IMR-90 (cell line): Measurements from ENCODE around the gene SQSTM1. TPM values are rescaled to one million over a fixed set of nuclear protein-coding genes. Genes with fewer than 3 reads are reported as not detected.

Source experiments
- ATAC-seq: fragments of 200-7000 bp; cut with Tn5 transposase; 2 replicates; pipeline ENCODE4 v1.9.1; 2020; ENCODE audit warnings: low read depth, mild to moderate bottlenecking, moderate library complexity
- BruUV-seq: library from RNA; stranded (reverse); fragments of 400-500 nt; replicated peaks from 2 replicates; lab custom pipeline; 2021; lab: Mats Ljungman, UMichigan
- CTCF ChIA-PET: fragments of 300-600 bp; formaldehyde crosslinking; extraction: SDS; loops from one replicate; lab custom pipeline; 2021; ENCODE audit warnings: antibody characterized with exemption; lab: Yijun Ruan, JAX
- POLR2A ChIA-PET: fragments of 300-600 bp; sonication (Branson Sonifier 250); formaldehyde crosslinking; loops from one replicate; lab custom pipeline; 2022; ENCODE audit warnings: antibody characterized with exemption; ENCODE audit not compliant: unreplicated experiment; lab: Charles Lee
- DNase-seq: peaks from one replicate; pipeline ENCODE4 v3.0.0; 2013
- H2AFZ ChIP-seq: replicated peaks from 2 replicates; pipeline ENCODE3; 2013; ENCODE audit warnings: low read length, mild to moderate bottlenecking; ENCODE audit not compliant: poor library complexity
- H2AK5ac ChIP-seq: 2 replicates; pipeline ENCODE4 v1.6.1; 2013; ENCODE audit warnings: low read depth, low read length, inconsistent platforms
- H2AK9ac ChIP-seq: replicated peaks from 2 replicates; pipeline ENCODE3; 2013; ENCODE audit warnings: mild to moderate bottlenecking, low read depth, low read length, moderate library complexity; ENCODE audit not compliant: poor library complexity
- H2BK120ac ChIP-seq: 2 replicates; pipeline ENCODE4 v1.6.1; 2013; ENCODE audit warnings: low read depth, low read length, inconsistent platforms
- H2BK15ac ChIP-seq: 3 replicates; pipeline ENCODE4 v1.6.1; 2013; ENCODE audit warnings: low read depth, low read length, inconsistent platforms
- H2BK20ac ChIP-seq: 2 replicates; pipeline ENCODE4 v1.6.1; 2013; ENCODE audit warnings: low read depth, mild to moderate bottlenecking, inconsistent platforms, low read length, moderate library complexity
- H2BK5ac ChIP-seq: 2 replicates; pipeline ENCODE4 v1.6.1; 2013; ENCODE audit warnings: mild to moderate bottlenecking, low read depth, low read length, inconsistent platforms; ENCODE audit not compliant: poor library complexity, severe bottlenecking
- H3K14ac ChIP-seq: replicated peaks from 2 replicates; pipeline ENCODE4 v1.6.1; 2013; ENCODE audit warnings: low read depth, low read length, inconsistent platforms
- H3K18ac ChIP-seq: 2 replicates; pipeline ENCODE4 v1.6.1; 2013; ENCODE audit warnings: low read depth, low read length, control low read depth
- H3K23ac ChIP-seq: 2 replicates; pipeline ENCODE4 v1.6.1; 2013; ENCODE audit warnings: low read depth, low read length, inconsistent platforms
- H3K27ac ChIP-seq: 2 replicates; pipeline ENCODE4 v1.5.1; 2013; ENCODE audit warnings: mild to moderate bottlenecking, control low read depth, low read length; ENCODE audit not compliant: insufficient read depth
- H3K27me3 ChIP-seq: 2 replicates; pipeline ENCODE4 v1.6.1; 2013; ENCODE audit warnings: low read length; ENCODE audit not compliant: control insufficient read depth, insufficient read depth
- H3K36me3 ChIP-seq: 2 replicates; pipeline ENCODE4 v1.6.1; 2013; ENCODE audit warnings: low read length, mixed read lengths; ENCODE audit not compliant: control insufficient read depth, insufficient read depth
- H3K4ac ChIP-seq: 2 replicates; pipeline ENCODE4 v1.6.1; 2013; ENCODE audit warnings: low read depth, low read length, inconsistent platforms
- H3K4me1 ChIP-seq: 2 replicates; pipeline ENCODE4 v1.6.1; 2013; ENCODE audit warnings: low read length, mixed read lengths; ENCODE audit not compliant: control insufficient read depth, insufficient read depth
- H3K4me2 ChIP-seq: 2 replicates; pipeline ENCODE4 v1.6.1; 2013; ENCODE audit warnings: low read depth, mild to moderate bottlenecking, control low read depth, low read length, moderate library complexity
- H3K4me3 ChIP-seq: 2 replicates; pipeline ENCODE4 v1.5.1; 2013; ENCODE audit warnings: low read depth, mild to moderate bottlenecking, control low read depth, low read length, moderate library complexity; ENCODE audit not compliant: insufficient read depth
- H3K56ac ChIP-seq: 2 replicates; pipeline ENCODE4 v1.6.1; 2013; ENCODE audit warnings: low read length, inconsistent platforms; ENCODE audit not compliant: insufficient read depth; ENCODE audit errors: extremely low read depth
- H3K79me1 ChIP-seq, 2 experiments: 2 replicates each; pipeline ENCODE4 v1.6.1; 2013; ENCODE audit warnings: low read length in 2 of 2, inconsistent platforms in 1 of 2, low read depth in 1 of 2
- H3K9ac ChIP-seq: 2 replicates; pipeline ENCODE4 v1.6.1; 2013; ENCODE audit warnings: low read depth, low read length, control low read depth
- H3K9me1 ChIP-seq: 2 replicates; pipeline ENCODE4 v1.6.1; 2013; ENCODE audit warnings: low read length, inconsistent platforms; ENCODE audit not compliant: insufficient read depth
- H3K9me3 ChIP-seq: 2 replicates; pipeline ENCODE4 v1.6.1; 2013; ENCODE audit warnings: low read length; ENCODE audit not compliant: control insufficient read depth, insufficient read depth
- H4K20me1 ChIP-seq: 2 replicates; pipeline ENCODE4 v1.6.1; 2013; ENCODE audit warnings: low read length, inconsistent platforms; ENCODE audit not compliant: insufficient read depth
- H4K5ac ChIP-seq: 2 replicates; pipeline ENCODE4 v1.6.1; 2013; ENCODE audit warnings: mild to moderate bottlenecking, low read depth, low read length, control low read depth
- H4K8ac ChIP-seq, 2 experiments: 2 replicates each; pipeline ENCODE4 v1.6.1; 2013; ENCODE audit warnings: low read depth in 2 of 2, low read length in 2 of 2, control low read depth in 1 of 2, inconsistent platforms in 1 of 2
- H4K91ac ChIP-seq: 2 replicates; pipeline ENCODE4 v1.6.1; 2013; ENCODE audit warnings: low read depth, low read length, inconsistent platforms; ENCODE audit not compliant: insufficient read depth
- BHLHE40 ChIP-seq: fragments of 150-350 bp; IDR thresholded peaks from 2 replicates; pipeline ENCODE4 v1.6.1; 2016; ENCODE audit warnings: mild to moderate bottlenecking, low read depth, low read length
- CTCF ChIP-seq: conservative IDR thresholded peaks from 2 replicates; pipeline ENCODE4 v1.5.1; 2012; ENCODE audit warnings: mild to moderate bottlenecking, low read depth, low read length, improper control_type of control experiment
- ELK1 ChIP-seq: fragments of 150-350 bp; IDR thresholded peaks from 2 replicates; pipeline ENCODE4 v1.6.1; 2016; ENCODE audit warnings: low read depth, mild to moderate bottlenecking, low read length, moderate library complexity, borderline replicate concordance
- FOS ChIP-seq: fragments of 150-350 bp; IDR thresholded peaks from 2 replicates; pipeline ENCODE4 v1.6.1; 2016; ENCODE audit warnings: low read depth, low read length
- MAFK ChIP-seq: IDR thresholded peaks from 2 replicates; pipeline ENCODE4 v1.6.1; 2012; ENCODE audit warnings: low read depth, low read length, improper control_type of control experiment
- MXI1 ChIP-seq: IDR thresholded peaks from 2 replicates; pipeline ENCODE4 v1.6.1; 2012; ENCODE audit warnings: low read depth, mild to moderate bottlenecking, low read length, moderate library complexity, borderline replicate concordance
- NFE2L2 ChIP-seq: fragments of 150-350 bp; IDR thresholded peaks from 2 replicates; pipeline ENCODE4 v1.6.1; 2016; ENCODE audit warnings: low read depth, mild to moderate bottlenecking, low read length
- RAD21 ChIP-seq: IDR thresholded peaks from 2 replicates; pipeline ENCODE4 v1.6.1; 2012; ENCODE audit warnings: low read length, improper control_type of control experiment
- RCOR1 ChIP-seq: IDR thresholded peaks from 2 replicates; pipeline ENCODE4 v1.6.1; 2012; ENCODE audit warnings: mild to moderate bottlenecking, low read length, improper control_type of control experiment; ENCODE audit not compliant: insufficient replicate concordance
- SMC3 ChIP-seq: fragments of 150-350 bp; IDR thresholded peaks from 2 replicates; pipeline ENCODE4 v1.6.1; 2016; ENCODE audit warnings: low read depth, mild to moderate bottlenecking, antibody characterized with exemption, low read length, moderate library complexity
- USF2 ChIP-seq: fragments of 150-350 bp; IDR thresholded peaks from 2 replicates; pipeline ENCODE4 v1.6.1; 2017; ENCODE audit warnings: mild to moderate bottlenecking, antibody characterized with exemption, low read length, low read depth
- WGBS, 2 experiments: methylation state at CpG; one replicate each; pipeline versions ENCODE4 v1.1.5 to v1.1.7; 2013; ENCODE audit warnings: missing lambda C conversion rate in 2 of 2; ENCODE audit not compliant: insufficient read length in 1 of 2; ENCODE audit errors: extremely low coverage in 2 of 2; 5-methylcytosine and 5-hydroxymethylcytosine counted together
- dilution Hi-C: fragments of 300-500 bp; cut with HindIII; formaldehyde crosslinking; loops from one replicate; pipeline ENCODE4 v1.14.3; 2018; ENCODE audit warnings: low sequenced_read_pairs; ENCODE audit not compliant: unreplicated experiment
- in situ Hi-C: fragments of 300-500 bp; cut with MboI; formaldehyde crosslinking; loops from 3 replicates; pipeline ENCODE4 v1.14.3; 2019; ENCODE audit warnings: low sequenced_read_pairs, inconsistent platforms, mixed read lengths
- intact Hi-C: fragments of 100-400 bp; cut with micrococcal nuclease; formaldehyde crosslinking; loops from 2 replicates; pipeline ENCODE4 v1.10.0; 2022
- polyA plus RNA-seq, 3 experiments: library from polyadenylated mRNA; depleted of rRNA; stranded (reverse); fragments of >200 nt; gene quantifications; 2 replicates each; pipeline ENCODE4 v1.2.3, GENCODE V29; 2012; ENCODE audit warnings: low replicate concordance in 1 of 3
- total RNA-seq: library from RNA; depleted of rRNA; stranded (reverse); fragments of >200 nt; gene quantifications from 2 replicates; pipeline ENCODE4 v1.2.3, GENCODE V29; 2012

The SQSTM1 gene
- total and polyA plus RNA-seq, 2 of the 4 experiments (the other 2 are of a cell fraction) = 152 to 184 TPM

DNA sequence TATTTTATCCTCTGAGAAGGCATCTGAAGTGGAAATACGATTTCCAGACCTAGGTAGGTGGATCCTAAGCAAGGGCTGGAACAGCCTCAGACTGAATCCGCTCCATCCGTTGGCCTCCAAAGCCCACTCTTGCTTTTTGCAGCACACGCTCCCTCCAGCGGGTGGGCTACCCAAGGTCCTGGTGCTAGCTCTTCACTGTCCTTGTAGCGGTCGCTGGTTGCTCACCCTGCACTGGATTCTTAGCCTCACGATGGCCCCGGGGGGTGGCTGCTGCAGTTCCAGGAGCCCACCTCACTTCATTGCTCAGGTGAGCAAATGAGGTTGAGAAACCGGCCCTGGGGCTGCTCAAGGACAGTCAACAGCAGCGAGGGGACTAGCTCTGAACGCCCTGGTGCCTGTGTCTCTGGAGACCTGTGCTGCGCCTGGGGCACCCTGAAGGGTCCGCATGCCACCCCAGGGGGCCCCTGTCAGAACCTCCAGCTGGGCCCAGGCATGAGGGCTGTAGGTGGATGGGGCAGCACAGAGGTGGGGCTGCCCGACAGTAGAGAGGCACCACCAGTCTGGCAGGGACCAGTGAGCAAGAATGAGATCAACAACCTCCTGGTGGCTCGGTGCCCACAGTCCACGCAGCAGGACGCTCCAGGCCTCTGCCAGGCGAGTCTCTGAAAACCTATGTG is 18.4 kb upstream of the SQSTM1 start (continued):
- TF ChIP-seq NFE2L2 = no peak

DNA sequence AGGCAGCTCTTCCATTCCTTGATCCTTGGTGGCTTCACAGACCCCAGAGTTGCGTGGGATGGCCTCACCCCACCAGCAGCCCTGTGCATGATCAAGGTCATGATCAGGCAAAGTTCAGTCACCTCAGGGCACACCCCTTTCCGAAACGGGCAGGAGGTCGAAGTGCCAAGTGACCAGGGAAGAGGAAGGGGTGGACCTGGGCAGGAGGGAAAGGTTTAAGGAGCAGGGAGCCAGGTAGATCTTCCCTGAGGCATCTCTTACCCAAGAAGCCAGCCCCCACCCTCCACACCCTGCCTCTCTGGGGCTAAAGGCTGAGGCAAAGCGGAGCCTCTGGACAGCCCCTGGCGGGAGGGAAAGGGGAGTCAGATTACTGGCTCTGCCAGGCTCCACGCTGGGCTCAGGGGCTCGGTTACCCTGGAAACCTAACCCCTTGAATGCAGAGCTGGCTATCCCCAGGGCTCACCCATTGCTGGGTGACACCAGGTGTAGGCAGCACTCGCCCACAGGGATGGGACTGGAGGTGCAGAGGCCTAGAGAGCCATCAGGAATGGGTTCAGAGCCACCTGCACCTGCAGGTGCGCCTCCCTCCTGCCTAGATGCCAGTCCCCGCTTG is 17.6 kb upstream of the SQSTM1 start:
- Histone ChIP-seq H3K79me1 (peaks cover 26 to 66% of the 10 kb centered on the region in 2 experiments), H2BK120ac (no peak overlapping the region), H4K5ac (no peak overlapping the region), H3K27me3 (no peaks in the 10 kb centered on the region), H3K4me3 (no peak overlapping the region), H3K4me2 (no peak overlapping the region), H4K8ac (peak overlapping the region in 1 of 2 experiments; percentile 15; a peak in 1 of 4 replicates), H2BK20ac (no peak overlapping the region), H3K9me3 (no peaks in the 10 kb centered on the region), H3K9me1 (0 out of 2 replicates have a peak, but pooled peaks cover 2% of the 10 kb centered on the region), H3K36me3 (peaks cover 39% of the 10 kb centered on the region), H2AFZ (no peak overlapping the region), H3K27ac (no peak overlapping the region), H2AK9ac (peak overlapping the region; percentile 81), H3K4ac (no peak overlapping the region; the same call in 1 of the 2 replicates), H2BK5ac (no peak overlapping the region), H3K18ac (no peak overlapping the region), H2AK5ac (no peak overlapping the region), H4K20me1 (peaks cover 45% of the 10 kb centered on the region), H3K23ac (no peak overlapping the region; the same call in 1 of the 2 replicates), H3K4me1 (peaks cover 20% of the 10 kb centered on the region), H3K56ac (no peak overlapping the region), H3K9ac (no peak overlapping the region), H3K14ac (no peak overlapping the region), H2BK15ac (no peak overlapping the region; the same call in 2 of the 3 replicates), H4K91ac (no peak overlapping the region)
- dilution Hi-C loops = no loop called here
- no TSS peak for BruUV-seq
- intact Hi-C loops = loop anchor here (5.0 kb wide), 1 partner anchor 104 kb away; the partner anchor contains the start of gene TBC1D9B
- CTCF ChIA-PET = no interaction called here
- in situ Hi-C loops = no loop called here
- 80% methylated on average over 1 of the region's 11 CpGs; no CpG with 5 or more reads in 1 of the 2 experiments for WGBS, 2 experiments
- ATAC-seq (no peak), DNase-seq (no peak)
- POLR2A ChIA-PET = no interaction called here
- TF ChIP-seq RAD21 (no peak), CTCF (no peak), MAFK (no peak), MXI1 (no peak), RCOR1 (no peak), FOS (no peak), NFE2L2 (no peak), USF2 (no peak), ELK1 (no peak), BHLHE40 (no peak), SMC3 (no peak)
